GM21528 (cell line): ENCODE data around the gene GIPC3.

ENCODE experiments used
- ATAC-seq: cut with Tn5 transposase; IDR thresholded peaks from one replicate; pipeline ENCODE4 v1.9.1; 2021; ENCODE audit warnings: mild to moderate bottlenecking, moderate library complexity; ENCODE audit not compliant: unreplicated experiment, low FRiP score

GIPC3 gene

DNA sequence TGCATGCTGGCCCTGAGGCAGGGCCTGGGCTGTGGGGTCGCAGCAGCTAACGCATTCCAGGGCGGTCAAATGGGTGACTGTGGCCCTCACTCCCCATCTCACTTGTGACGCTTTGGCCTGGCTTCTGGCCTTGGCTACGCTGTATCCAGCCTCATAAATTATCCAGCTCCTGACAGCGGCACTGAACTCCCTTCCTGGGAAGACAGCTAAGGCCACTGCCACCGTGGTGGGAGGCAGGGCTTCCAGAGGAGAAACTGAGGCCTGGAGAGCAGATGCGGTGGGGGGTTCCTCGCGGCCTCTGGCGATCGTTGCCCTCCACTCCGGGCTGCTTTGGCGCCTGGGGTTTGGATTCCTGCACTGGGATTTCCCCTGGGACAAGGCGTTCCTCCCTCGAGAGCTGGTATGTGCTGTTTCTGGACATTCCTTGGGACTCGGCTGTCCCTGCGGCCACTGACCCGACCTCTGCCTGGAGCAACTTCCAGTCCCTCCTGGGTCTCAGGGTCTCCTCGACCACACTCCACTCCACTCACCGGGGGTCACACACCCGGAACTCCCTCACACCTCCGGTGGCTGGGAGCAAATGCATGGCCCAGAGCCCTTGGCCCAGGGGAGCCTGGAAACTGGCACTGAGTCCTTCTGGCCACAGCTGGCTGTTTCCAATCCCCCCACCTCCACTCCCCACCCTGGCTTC, 18.0 kb downstream of the GIPC3 start:
- no peak for ATAC-seq

DNA sequence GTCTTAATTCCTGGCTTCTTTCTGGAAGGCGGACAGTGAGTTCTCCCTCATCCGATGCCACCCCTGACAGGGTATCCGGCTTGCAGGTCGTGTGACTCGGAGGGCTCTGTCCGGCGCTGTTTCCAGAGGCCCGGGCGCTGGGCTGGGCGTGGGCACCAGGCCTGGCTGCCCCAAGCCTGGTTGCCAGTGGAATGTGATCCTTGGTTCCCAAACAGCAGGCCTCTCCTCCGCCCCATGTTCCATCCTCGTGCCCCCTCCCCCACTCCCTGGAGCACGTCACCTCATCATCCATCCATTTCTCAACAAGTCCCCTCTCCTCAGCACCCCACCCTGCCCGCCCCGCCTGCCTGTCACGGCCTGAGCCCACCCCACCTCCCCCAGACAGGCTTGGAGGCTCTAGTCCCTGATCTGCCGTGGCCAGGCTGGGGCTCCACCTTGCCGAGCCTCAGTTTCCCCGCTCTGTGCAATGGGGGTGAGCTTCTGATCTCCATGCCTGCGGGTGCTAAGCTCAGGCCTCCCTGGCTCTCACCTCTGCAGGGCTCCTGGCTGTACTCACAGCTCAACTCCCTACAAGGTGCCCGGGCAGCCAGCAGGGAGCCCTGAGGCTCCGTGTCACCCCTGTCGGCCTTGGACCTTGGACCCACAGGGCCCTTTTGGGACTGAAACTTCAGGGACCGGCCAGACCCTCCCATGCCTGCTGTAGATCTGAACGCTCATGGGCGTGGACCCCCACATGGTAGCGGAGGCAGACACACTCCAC, 19.1 kb downstream of the GIPC3 start:
- ATAC-seq = no peak

DNA sequence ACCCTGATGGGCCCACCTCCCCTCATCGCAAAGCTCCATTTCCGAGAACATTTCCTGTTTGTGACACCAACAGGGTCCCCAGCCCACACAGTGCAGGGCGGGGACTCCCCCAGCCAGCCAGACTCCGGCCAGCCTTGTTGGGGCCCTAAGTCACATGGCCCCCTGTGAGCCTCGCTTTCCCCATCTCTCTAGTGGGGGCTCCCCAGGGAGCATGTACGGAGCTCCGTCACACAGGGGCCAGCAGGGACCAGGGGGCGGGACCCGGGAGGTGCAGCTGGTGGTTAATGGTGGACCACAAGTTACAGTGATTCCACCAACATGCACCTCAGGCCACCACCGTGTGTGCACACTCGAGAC, 19.7 kb downstream of the GIPC3 start:
- no peak for ATAC-seq

DNA sequence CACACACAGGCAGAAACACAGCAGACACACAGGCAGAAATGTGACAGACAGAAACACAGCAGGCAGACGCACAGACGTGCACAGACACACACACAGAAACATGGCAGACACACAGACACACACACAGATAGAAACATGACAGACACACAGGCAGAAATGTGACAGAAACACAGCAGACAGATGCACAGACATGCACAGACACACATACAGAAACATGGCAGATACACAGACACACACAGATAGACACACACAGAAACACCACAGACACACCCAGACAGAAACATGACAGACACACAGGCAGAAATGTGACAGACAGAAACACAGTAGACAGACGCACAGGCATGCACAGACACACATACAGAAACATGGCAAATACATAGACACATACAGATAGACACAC, 20.1 kb downstream of the GIPC3 start:
- no peak for ATAC-seq

DNA sequence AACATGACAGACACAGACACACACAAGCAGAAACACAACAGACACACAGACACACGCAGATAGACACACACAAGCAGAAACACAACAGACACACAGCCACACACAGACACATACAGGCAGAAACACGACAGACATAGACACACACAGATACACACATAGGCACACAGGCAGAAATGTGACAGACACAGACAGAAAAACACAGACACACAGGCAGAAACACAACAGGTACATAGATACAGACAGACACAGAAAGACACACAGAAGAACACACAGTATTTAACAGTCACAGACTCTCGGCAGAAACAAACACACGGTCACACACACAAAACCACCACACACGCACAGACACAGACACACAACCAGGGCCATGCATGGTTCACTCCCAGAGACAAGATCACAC, 20.5 kb downstream of the GIPC3 start:
- ATAC-seq = no peak

DNA sequence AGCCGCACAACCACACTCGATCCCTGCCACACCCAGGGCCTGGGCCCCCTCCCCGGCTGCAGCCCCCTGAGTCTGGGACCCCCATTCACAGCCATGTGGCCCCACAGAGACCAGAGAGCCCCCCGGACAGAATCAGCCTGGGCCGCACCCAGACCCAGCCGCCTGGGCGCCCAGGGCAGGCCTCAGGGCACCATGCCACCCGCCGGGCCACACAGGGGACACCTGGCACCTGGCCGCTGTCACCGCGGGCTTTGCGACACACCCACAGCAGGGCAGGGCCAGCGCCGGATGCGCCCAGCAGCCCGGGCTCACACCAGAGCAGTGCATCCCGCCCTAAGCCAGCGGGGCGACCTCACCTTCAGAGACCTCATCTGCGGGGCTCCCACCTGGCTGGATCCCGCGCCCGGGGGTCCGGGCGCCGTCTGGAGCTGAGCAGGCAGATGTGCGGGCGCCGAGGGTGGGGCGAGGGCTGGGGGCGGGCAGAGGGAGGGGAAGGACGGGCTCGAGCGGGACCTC, 21.0 kb downstream of the GIPC3 start:
- ATAC-seq = no peak

DNA sequence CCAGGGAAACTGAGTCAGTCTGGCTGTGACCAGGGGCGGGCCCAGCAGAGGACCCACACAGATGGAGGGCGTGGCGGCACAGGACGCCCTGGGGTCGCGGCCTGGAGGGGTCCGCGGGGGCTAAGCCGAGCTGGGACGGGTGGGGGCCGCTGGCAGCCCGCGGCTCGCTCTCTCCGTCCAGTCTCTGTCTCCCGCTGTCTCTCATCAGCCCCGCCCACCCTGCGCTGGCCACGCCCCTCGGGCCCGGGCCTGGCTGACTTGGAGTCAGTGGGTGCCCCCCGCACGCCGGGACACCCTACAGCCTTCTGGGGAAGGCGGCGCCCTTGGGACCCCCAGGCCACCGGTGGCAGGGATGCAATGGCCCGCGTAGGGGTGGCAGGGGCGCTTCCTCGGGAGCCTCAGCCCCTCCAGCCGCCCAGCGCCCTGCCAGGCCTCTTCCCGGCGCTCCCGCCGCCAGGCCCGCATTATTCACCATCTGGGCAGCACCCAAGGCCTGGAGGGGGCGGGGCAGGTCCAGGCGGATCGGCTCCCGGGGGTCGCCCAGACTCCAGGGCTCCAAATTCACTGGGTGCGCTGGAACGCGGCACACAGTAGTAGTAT, 21.5 kb downstream of the GIPC3 start, which contains the start of gene TBXA2R:
Gene TBXA2R (minus strand): TSS at position 186 of the 600 bp plus-strand sequence. CDS start 6,241 bp downstream, outside the sequence.
- ATAC-seq = no peak

DNA sequence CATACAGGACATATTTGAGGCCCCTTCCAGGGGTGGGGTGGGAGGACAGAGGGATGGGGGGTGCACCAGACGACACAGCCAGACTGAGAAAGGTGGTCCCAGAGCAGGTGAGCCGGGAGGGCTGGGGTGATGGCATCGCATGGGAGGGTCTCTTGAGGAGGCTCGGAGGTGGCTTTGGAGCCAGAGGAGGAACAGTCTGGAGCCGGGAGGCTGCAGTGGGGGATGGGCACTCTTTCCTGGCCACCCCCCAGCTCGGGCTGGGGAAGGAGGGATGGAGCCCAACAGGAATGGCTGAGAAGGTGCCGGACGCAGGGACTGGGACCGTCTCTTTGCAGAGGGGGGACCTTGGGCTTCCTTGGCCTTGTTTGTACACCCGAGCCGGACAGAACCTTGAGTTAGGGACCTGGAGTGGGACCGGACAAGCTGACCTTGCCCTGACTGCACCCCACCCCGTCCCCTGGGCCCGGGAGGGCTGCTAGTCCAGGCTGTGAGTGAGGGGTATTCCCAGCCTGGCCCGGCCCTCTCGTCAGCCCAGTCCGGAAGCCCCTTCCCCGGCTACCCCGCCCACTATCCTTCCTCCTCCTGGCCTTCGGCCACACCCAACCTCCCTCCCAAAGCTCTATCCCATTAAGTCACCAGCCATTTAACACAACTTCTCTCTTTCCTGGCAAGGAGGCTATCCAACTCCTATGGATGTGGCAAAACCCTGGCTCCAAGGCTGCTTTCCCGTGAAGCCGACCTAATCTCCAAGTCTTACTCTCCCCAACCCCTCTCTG, 22.2 kb downstream of the GIPC3 start:
- no peak for ATAC-seq

DNA sequence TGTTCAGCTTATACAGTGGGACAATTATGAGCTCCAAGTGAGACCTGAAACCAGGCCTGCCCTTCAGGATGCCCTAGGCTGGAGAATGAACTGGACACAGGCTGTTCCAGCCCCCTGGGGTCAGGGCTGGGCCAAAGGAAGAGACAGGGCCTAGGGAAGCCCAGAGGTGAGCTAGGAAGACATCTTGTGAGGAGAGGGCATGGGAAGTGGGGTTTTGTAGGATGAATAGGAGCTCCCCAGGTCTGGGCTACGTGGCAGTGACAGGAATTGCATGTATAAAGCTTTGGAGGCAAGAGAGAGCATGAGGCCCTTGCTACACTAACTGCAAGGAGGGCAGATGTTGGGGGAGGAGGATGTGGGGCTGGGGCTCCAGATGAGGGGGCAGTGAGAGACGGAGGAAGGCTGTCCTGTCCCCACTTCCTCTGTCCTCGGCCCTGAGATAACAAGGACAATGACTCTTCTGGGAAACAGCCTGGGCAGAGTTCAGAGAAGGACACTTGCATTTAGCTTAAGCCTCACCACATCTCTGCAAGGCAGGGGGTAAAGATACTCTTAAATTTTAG, 22.9 kb downstream of the GIPC3 start:
- ATAC-seq = no peak

DNA sequence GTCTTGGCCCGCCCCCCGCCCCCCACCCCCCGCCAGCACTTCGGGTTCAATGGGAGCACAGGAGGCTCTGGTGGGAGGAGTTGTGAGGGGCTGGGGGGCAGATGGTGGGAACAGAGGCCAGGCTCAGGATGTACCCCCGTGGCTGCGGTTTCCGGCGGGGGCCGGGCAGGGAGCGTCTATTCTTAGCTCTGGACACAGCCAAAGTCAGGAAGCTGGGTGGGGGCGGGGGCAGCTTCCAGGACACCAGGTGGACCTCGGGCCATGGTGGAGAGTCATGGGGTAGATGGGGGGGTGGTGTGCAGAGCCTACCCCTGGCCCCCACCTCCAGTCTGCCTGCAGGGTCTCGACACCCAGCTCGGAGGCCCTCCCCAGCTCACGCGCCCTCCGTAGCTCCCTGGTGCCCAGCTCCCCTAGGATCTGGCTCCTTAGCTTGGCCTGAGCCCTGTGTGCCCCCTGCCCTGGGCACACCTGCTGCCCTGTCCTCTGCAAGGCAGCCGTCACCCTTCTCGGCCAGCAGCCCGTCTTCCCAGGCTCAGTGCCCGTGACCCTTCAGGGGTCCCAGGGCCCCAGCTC, 23.6 kb downstream of the GIPC3 start:
- no peak for ATAC-seq

DNA sequence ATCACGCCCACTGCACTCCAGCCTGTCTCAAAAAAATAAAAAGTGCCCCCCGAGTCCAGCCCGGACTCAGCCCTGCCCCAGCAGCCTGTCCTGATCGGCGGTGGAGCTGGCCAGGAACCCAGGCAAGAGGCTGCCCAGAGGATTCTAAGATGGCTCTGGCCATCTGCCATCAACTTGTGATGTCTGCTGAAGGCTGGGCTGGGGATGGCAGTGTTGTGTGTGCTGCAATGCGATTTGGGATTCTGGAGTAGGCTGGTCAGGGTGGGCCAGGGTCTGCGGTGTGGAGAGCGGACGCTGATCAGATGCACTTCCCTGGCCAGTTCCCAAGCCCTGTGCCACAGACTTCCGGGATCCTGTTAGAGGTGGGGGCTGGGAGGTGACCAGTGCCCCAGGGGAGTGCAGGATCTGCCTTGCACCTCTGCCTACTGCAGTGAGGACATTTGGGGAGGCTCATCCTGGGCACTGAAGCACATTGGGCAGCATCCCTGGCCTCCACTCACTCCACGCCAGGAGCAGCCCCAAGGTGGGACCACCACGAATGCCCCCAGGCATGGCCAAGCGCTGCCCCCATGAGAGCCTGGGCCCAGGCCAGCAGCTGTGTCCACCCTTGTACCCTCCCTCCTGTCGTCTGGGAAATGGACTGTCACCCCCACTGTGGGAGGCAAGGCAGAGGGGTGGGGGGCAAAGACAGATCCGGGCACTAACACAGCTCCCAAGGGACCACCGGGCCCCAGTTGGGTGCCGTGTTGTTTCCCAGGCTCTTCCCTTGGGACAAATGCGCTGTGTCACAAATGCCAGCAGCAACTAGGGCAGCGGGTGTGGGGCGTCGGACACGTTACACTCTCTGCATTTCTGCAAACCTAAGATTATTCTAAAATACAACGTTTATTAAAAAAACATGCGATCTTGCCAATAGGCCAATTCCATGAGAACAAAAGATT, 24.8 kb downstream of the GIPC3 start:
- ATAC-seq = no peak

DNA sequence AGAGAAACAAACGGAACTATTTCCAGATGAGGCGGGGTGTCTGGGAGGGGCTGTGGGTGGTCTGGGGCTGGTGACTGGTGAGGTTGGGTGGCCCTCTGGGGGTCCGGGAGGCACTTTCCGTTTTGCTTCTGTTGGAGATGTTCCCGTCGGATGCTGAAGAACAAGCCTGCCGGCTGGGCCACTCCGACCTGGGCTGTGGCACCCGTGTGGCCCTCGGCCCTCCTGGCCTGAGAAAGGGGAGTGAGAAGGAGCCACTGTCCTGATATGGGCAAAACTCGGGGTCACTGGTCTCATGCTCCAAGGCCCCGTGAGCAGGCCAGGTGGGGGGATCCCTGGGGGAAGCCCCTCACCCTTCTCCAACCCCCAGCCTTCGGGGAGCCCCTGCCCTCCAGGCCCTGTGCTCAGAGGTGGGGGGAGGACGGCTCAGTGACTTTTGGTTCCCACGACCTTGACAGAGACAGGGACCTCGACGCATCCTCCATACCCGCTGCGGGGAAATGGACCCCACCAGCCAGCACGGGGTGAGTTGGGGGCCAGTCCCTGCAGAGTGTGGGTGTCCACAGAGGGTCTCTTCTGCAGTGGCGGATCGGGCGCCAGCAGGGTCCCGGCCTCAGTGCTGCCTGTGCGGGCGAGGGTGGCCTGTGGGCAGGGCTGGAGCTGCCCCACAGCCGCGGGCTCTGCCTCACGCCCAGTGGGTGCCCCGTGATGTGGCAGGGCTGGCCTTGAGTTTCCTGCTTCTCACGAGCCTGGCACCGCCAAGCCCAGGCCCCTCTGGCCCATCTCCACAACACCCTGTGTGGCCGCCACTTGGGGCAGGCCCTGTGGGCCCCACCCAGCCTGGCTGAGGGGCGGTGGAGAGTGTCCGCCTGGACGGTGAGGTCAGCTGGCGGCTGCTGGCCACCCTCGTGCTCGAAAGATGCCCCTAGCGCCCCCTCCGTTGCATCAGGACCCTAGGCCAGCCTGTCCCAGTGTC, 25.8 kb downstream of the GIPC3 start:
- no peak for ATAC-seq

DNA sequence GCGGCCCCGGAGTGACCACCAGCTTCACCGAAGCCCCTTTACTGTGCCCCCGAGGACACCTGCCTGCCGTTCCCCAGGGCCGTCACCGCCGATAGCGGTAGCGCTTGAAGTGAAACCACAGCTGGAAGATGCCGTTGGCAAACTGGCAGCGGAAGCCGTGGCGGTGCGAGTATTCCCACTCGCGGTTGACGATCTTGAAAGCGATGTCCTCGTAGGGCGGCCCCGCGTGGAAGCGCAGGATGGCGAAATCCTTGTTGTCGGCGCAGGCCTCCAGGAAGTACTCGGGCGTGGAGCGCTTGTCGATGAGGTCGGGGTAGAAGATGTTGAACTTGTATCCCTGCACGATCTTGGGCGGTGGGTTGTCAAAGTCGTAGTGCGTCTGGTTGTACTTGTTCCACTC, 26.6 kb downstream of the GIPC3 start:
- ATAC-seq = no peak

DNA sequence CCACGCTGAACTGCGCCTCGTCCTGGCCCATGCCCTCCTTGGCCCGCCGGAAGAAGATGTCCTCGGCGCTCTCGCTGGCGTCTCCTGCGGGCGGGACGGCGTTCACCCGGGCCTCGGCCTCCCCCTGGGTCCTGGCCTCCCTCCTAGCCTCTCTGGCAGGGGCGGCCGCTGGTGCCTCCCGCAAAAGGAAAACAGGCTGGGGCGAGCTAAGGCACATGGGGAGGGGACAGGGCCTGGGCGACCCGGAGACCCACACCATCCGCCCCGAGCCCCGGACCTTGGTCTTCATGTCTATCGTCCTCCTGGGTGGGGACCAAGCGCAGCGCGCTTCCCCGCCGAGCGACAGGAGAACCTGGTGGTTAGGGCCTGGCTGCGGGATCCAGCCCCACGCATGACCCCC, 27.1 kb downstream of the GIPC3 start:
- no peak for ATAC-seq

DNA sequence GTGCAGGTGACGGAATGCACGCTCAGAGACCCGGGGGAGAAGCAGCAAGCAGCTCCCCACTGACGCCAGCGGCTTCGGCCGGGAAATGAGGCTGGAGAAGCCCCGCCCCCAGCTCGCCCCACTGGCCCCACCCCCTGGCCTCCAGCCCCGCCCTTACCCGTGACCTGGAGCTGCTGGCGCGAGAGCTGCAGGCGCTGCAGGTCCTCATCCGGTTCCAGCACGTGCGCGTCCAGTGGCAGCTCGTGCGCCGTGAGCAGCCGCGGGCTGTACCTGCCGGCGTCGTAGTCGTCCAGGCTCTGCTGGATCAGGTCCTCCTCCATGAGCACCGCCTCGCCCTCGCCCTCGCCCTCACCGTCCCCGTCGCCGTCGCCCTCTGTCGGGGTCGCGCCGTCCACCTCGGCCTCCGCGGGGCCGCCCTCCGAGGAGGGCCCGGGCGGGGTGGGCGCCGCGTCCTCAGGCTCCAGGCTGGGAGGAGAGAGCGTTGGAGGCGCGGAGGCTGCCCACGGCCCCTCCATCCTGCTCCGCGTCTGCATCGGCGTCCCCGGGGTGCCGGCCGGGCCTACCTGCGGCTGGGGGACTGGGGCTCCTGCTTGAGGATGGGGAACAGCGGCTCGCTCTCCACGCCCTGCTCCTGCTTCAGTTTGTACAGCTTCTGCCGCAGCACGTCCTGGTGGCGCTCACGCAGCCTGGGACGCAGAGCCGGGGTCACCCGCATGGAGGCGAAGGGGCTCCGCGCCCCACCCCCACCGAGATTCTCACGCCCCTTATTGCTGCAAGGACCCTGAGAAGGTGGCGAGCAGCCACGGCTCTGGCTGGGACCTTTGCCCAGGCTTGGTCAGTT, 27.8 kb downstream of the GIPC3 start:
- no peak for ATAC-seq

DNA sequence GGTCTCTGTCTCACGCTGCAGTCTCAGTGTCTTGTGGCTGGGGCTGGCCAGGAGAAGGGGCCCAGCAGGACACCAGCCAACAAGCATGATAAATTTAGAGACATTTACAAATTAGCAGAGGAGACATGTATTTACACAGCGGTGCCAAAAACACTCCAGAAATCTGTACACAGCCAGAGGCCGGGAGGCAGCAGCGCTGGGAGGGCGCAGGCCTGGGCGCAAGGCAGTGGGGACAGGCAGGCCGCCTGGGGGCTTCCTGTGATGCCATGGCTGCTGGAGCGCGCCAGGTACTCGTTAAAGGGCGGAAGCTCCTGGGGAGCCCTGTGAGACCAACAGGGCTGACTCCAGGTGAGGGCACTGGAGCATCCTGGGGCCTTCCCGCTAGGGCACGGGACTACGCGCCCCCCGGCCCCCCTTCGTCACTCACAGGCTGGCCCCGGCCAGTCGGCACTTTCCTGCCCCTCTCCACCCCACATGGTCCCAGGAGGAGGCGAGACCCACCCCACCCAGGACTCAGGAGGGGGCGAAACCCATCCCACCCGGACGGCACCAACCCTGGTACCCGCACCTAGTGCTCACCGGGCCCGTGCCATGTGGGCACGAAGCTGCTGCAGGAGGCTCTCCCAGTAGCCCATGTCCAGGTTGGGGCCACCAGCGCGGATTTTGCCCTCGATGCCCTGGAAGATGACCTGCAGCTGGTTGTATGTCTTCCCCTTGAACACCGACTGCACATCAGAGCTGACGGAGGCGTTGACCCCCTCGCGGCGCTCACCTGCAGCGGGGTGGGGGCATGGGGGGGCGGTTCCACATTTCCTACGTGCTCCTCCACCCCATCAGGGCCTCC, 28.8 kb downstream of the GIPC3 start:
- ATAC-seq = no peak
